ENCODE measurements around the gene RGP1.

GRCh38 chr9:35703906-35704672 lies 45.0 kb upstream of the RGP1 start:
- TF ChIP-seq ZNF16 (tag by site-specific recombination; IDR thresholded peaks at IDR 0.05; ENCODE audit: low read depth) = no peak
- no peak for TF ChIP-seq ZSCAN5A (tag by site-specific recombination; IDR thresholded peaks at IDR 0.05)
- no peak for TF ChIP-seq ZNF449 (tag by site-specific recombination; IDR thresholded peaks at IDR 0.05)
- TF ChIP-seq ZSCAN30 (tag by site-specific recombination; IDR thresholded peaks at IDR 0.05) = no peak
- TF ChIP-seq ZNF10 (tag by site-specific recombination; IDR thresholded peaks at IDR 0.05) = no peak
- no peak for TF ChIP-seq CTCF (tag by site-specific recombination; IDR thresholded peaks at IDR 0.05)
- TF ChIP-seq ZFP3 (tag by site-specific recombination; IDR thresholded peaks at IDR 0.05; ENCODE audit: low read depth) = no peak
- TF ChIP-seq ZNF37A (tag by site-specific recombination; IDR thresholded peaks at IDR 0.05) = no peak
- no peak for TF ChIP-seq ZBTB17 (tag by site-specific recombination; IDR thresholded peaks at IDR 0.05)
- no peak for TF ChIP-seq EGR2 (tag by site-specific recombination; IDR thresholded peaks at IDR 0.05; ENCODE audit: low read depth)
- no peak for TF ChIP-seq ZNF274 (IDR thresholded peaks at IDR 0.05; ENCODE audit: low read length)
- no peak for TF ChIP-seq ZNF274 (tag by site-specific recombination; IDR thresholded peaks at IDR 0.05; ENCODE audit: borderline replicate concordance)
- no peak for TF ChIP-seq ZBTB8A (tag by site-specific recombination; IDR thresholded peaks at IDR 0.05)
- TF ChIP-seq ZNF175 (tag by site-specific recombination; IDR thresholded peaks at IDR 0.05) = no peak
- TF ChIP-seq ZNF777 (tag by site-specific recombination; IDR thresholded peaks at IDR 0.05; ENCODE audit: borderline replicate concordance) = no peak

Data from HEK293 (cell line).